Measurements from ENCODE around the gene ZNF540. TPM values are rescaled to one million over a fixed set of nuclear protein-coding genes. Genes with fewer than 3 reads are reported as not detected.

The ZNF540 gene
- total and polyA plus RNA-seq, 2 experiments from 2014 or later, result 3.0 TPM; not detected in 1

DNA sequence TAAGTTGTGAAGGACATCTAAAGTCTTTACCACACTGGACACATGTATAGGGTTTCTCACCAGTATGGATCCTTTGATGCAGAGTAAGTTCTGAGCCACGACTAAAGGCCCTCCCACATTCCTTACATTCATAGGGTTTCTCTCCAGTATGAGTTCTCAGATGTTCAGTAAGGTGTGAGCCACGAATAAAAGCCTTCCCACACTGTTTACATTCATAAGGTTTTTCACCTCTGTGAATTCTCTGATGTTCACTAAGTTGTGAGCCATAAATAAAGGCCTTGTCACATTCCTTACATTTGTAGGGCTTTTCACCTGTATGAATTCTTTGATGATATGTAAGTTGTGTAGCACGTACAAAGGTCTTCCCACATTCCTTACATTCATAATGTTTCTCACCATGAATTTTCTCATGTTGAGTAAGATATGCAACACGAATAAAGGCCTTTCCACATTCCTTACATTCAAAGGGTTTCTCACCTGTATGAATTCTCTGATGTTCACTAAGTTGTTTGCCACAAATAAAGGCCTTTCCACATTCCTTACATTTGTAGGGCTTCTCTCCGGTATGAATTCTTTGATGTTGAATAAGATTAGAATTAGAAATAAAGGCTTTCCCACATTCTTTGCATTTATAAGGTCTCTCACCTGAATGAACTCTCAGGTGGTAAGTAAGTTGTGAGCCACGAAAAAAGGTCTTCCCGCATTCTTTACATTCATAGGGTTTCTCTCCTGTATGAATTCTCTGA, 29.9 kb upstream of the ZNF540 start:
- Histone ChIP-seq H4K20me1 (replicated peaks; ENCODE audit: insufficient read depth) (no peaks in the 10 kb centered on the region), H3K27ac (ENCODE audit: low read depth) (no peak overlapping the region), H3K36me3 (ENCODE audit: insufficient read depth) (peaks cover 70% of the 10 kb centered on the region), H3K4me2 (no peak overlapping the region), H3K4me3 (no peak overlapping the region), H3K4me1 (ENCODE audit: insufficient read depth) (no peaks in the 10 kb centered on the region), H3K27me3 (ENCODE audit: insufficient read depth) (no peaks in the 10 kb centered on the region), H2AFZ (no peak overlapping the region), H3K79me2 (replicated peaks; ENCODE audit: insufficient read depth) (no peaks in the 10 kb centered on the region), H3F3A (replicated peaks; ENCODE audit: low read depth) (no peaks in the 10 kb centered on the region), H3K9me2 (ENCODE audit: insufficient read depth) (no peaks in the 10 kb centered on the region)
- peak; percentile 27 for DNase-seq (ENCODE audit: low spot score)
- ATAC-seq, result no peak
- Mint-ChIP-seq H3K4me3 (no peak overlapping the region), H3K36me3 (ENCODE audit: low read depth) (peaks cover 90% of the 10 kb centered on the region), H3K4me1 (no peaks in the 10 kb centered on the region), H3K27ac (no peak overlapping the region), H3K9me3 (peaks cover 93% of the 10 kb centered on the region), H3K27me3 (ENCODE audit: insufficient read depth, low read depth, poor library complexity) (no peaks in the 10 kb centered on the region)
- no peak for TF ChIP-seq STAT1 (IDR thresholded peaks at IDR 0.05; ENCODE audit: unreplicated experiment)
- TF ChIP-seq POLR2AphosphoS5 (IDR thresholded peaks at IDR 0.05; ENCODE audit: low read depth), result no peak
- no peak for TF ChIP-seq ZNF114 (CRISPR knock-in tag; IDR thresholded peaks at IDR 0.05)
- no peak for TF ChIP-seq ZNF331 (CRISPR knock-in tag; IDR thresholded peaks at IDR 0.05; ENCODE audit: low read depth)
- TF ChIP-seq, protein P1, sequence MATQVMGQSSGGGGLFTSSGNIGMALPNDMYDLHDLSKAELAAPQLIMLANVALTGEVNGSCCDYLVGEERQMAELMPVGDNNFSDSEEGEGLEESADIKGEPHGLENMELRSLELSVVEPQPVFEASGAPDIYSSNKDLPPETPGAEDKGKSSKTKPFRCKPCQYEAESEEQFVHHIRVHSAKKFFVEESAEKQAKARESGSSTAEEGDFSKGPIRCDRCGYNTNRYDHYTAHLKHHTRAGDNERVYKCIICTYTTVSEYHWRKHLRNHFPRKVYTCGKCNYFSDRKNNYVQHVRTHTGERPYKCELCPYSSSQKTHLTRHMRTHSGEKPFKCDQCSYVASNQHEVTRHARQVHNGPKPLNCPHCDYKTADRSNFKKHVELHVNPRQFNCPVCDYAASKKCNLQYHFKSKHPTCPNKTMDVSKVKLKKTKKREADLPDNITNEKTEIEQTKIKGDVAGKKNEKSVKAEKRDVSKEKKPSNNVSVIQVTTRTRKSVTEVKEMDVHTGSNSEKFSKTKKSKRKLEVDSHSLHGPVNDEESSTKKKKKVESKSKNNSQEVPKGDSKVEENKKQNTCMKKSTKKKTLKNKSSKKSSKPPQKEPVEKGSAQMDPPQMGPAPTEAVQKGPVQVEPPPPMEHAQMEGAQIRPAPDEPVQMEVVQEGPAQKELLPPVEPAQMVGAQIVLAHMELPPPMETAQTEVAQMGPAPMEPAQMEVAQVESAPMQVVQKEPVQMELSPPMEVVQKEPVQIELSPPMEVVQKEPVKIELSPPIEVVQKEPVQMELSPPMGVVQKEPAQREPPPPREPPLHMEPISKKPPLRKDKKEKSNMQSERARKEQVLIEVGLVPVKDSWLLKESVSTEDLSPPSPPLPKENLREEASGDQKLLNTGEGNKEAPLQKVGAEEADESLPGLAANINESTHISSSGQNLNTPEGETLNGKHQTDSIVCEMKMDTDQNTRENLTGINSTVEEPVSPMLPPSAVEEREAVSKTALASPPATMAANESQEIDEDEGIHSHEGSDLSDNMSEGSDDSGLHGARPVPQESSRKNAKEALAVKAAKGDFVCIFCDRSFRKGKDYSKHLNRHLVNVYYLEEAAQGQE (IDR thresholded peaks at IDR 0.05; ENCODE audit: unreplicated experiment), result no peak
- no peak for TF ChIP-seq NANOG (IDR thresholded peaks at IDR 0.05; ENCODE audit: borderline replicate concordance)
- TF ChIP-seq EZH2 (IDR thresholded peaks at IDR 0.05; ENCODE audit: low read depth, unreplicated experiment), result no peak
- TF ChIP-seq, protein P2, sequence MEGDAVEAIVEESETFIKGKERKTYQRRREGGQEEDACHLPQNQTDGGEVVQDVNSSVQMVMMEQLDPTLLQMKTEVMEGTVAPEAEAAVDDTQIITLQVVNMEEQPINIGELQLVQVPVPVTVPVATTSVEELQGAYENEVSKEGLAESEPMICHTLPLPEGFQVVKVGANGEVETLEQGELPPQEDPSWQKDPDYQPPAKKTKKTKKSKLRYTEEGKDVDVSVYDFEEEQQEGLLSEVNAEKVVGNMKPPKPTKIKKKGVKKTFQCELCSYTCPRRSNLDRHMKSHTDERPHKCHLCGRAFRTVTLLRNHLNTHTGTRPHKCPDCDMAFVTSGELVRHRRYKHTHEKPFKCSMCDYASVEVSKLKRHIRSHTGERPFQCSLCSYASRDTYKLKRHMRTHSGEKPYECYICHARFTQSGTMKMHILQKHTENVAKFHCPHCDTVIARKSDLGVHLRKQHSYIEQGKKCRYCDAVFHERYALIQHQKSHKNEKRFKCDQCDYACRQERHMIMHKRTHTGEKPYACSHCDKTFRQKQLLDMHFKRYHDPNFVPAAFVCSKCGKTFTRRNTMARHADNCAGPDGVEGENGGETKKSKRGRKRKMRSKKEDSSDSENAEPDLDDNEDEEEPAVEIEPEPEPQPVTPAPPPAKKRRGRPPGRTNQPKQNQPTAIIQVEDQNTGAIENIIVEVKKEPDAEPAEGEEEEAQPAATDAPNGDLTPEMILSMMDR (conservative IDR thresholded peaks at IDR 0.05; ENCODE audit: low read depth in 2 of 2), result no peak
- TF ChIP-seq, protein P3, sequence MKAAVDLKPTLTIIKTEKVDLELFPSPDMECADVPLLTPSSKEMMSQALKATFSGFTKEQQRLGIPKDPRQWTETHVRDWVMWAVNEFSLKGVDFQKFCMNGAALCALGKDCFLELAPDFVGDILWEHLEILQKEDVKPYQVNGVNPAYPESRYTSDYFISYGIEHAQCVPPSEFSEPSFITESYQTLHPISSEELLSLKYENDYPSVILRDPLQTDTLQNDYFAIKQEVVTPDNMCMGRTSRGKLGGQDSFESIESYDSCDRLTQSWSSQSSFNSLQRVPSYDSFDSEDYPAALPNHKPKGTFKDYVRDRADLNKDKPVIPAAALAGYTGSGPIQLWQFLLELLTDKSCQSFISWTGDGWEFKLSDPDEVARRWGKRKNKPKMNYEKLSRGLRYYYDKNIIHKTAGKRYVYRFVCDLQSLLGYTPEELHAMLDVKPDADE (IDR thresholded peaks at IDR 0.05), result no peak
- TF ChIP-seq JUNB (IDR thresholded peaks at IDR 0.05; ENCODE audit: unreplicated experiment), result no peak
- TF ChIP-seq, protein P4, sequence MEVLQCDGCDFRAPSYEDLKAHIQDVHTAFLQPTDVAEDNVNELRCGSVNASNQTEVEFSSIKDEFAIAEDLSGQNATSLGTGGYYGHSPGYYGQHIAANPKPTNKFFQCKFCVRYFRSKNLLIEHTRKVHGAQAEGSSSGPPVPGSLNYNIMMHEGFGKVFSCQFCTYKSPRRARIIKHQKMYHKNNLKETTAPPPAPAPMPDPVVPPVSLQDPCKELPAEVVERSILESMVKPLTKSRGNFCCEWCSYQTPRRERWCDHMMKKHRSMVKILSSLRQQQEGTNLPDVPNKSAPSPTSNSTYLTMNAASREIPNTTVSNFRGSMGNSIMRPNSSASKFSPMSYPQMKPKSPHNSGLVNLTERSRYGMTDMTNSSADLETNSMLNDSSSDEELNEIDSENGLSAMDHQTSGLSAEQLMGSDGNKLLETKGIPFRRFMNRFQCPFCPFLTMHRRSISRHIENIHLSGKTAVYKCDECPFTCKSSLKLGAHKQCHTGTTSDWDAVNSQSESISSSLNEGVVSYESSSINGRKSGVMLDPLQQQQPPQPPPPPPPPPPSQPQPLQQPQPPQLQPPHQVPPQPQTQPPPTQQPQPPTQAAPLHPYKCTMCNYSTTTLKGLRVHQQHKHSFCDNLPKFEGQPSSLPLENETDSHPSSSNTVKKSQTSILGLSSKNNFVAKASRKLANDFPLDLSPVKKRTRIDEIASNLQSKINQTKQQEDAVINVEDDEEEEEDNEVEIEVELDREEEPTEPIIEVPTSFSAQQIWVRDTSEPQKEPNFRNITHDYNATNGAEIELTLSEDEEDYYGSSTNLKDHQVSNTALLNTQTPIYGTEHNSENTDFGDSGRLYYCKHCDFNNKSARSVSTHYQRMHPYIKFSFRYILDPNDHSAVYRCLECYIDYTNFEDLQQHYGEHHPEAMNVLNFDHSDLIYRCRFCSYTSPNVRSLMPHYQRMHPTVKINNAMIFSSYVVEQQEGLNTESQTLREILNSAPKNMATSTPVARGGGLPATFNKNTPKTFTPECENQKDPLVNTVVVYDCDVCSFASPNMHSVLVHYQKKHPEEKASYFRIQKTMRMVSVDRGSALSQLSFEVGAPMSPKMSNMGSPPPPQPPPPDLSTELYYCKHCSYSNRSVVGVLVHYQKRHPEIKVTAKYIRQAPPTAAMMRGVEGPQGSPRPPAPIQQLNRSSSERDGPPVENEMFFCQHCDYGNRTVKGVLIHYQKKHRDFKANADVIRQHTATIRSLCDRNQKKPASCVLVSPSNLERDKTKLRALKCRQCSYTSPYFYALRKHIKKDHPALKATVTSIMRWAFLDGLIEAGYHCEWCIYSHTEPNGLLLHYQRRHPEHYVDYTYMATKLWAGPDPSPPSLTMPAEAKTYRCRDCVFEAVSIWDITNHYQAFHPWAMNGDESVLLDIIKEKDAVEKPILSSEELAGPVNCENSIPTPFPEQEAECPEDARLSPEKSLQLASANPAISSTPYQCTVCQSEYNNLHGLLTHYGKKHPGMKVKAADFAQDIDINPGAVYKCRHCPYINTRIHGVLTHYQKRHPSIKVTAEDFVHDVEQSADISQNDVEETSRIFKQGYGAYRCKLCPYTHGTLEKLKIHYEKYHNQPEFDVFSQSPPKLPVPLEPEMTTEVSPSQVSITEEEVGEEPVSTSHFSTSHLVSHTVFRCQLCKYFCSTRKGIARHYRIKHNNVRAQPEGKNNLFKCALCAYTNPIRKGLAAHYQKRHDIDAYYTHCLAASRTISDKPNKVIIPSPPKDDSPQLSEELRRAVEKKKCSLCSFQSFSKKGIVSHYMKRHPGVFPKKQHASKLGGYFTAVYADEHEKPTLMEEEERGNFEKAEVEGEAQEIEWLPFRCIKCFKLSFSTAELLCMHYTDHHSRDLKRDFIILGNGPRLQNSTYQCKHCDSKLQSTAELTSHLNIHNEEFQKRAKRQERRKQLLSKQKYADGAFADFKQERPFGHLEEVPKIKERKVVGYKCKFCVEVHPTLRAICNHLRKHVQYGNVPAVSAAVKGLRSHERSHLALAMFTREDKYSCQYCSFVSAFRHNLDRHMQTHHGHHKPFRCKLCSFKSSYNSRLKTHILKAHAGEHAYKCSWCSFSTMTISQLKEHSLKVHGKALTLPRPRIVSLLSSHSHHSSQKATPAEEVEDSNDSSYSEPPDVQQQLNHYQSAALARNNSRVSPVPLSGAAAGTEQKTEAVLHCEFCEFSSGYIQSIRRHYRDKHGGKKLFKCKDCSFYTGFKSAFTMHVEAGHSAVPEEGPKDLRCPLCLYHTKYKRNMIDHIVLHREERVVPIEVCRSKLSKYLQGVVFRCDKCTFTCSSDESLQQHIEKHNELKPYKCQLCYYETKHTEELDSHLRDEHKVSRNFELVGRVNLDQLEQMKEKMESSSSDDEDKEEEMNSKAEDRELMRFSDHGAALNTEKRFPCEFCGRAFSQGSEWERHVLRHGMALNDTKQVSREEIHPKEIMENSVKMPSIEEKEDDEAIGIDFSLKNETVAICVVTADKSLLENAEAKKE (CRISPR knock-in tag; IDR thresholded peaks at IDR 0.05), result no peak
- no peak for TF ChIP-seq EZH2phosphoT487 (IDR thresholded peaks at IDR 0.05; ENCODE audit: unreplicated experiment)
- no peak for TF ChIP-seq CREB1 (CRISPR knock-in tag; IDR thresholded peaks at IDR 0.05; ENCODE audit: low read depth)
